ENCODE measurements around the gene P2RX1.

DNA sequence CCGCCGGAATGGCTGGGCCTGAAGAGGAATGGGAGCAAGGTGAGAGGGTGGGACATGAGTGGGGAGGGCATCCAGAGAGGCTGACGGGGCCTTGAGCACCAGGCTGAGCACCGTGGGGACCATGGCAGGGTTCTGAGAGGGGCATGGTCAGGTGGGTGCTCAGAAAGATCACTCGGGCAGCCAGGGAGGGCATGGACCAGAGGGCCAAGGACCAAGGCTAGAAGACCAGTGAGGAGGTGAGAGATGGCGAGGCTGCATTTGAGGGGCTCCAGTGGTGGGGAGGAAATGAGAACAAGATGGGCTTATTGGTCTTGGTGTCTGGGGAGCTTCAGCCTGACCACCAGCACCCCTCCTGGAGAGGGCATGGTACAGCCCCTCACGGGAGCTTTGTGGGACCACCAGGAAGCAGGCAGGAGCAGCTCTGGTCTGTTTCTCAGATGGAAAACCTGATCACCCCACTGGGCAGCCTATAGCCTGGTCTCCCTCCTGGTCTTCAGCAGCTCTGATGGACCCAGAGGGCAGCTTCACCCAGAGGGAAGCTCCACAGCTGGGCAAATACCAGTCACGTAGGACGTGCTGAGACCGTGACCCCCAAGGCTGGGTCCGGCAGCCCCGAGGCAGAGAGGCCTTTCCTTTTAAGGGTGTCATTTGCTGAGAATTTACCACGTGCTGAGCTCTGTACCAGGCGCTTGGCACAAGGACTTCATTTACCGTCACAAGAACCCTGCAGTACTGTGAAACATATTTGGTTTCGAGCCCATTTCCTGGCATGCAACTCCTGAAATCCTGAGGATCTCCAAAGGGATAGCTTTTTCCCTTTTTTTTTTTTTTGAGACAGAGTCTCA is 58.8 kb downstream of the P2RX1 start:
- no peak for TF ChIP-seq POLR2A (IDR thresholded peaks at IDR 0.05)
- TF ChIP-seq, protein P1, sequence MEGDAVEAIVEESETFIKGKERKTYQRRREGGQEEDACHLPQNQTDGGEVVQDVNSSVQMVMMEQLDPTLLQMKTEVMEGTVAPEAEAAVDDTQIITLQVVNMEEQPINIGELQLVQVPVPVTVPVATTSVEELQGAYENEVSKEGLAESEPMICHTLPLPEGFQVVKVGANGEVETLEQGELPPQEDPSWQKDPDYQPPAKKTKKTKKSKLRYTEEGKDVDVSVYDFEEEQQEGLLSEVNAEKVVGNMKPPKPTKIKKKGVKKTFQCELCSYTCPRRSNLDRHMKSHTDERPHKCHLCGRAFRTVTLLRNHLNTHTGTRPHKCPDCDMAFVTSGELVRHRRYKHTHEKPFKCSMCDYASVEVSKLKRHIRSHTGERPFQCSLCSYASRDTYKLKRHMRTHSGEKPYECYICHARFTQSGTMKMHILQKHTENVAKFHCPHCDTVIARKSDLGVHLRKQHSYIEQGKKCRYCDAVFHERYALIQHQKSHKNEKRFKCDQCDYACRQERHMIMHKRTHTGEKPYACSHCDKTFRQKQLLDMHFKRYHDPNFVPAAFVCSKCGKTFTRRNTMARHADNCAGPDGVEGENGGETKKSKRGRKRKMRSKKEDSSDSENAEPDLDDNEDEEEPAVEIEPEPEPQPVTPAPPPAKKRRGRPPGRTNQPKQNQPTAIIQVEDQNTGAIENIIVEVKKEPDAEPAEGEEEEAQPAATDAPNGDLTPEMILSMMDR (IDR thresholded peaks at IDR 0.05) = no peak
- TF ChIP-seq POLR2AphosphoS5 (IDR thresholded peaks at IDR 0.05) = no peak
- no peak for TF ChIP-seq EP300 (IDR thresholded peaks at IDR 0.05; ENCODE audit: low read depth)
